ENCODE data around the gene RUNDC1. TPM values are rescaled to one million over a fixed set of nuclear protein-coding genes. Genes with fewer than 3 reads are reported as not detected.
A peak's percentile ranks its signal among the peaks of the same experiment; 100 is the strongest.

RUNDC1 gene
- total RNA-seq, 1 experiment from 2014 or later = 14.2 TPM

- TF ChIP-seq CTCF (IDR thresholded peaks at IDR 0.05) = peak; percentile 77
- TF ChIP-seq E2F1 (CRISPR knock-in tag; IDR thresholded peaks at IDR 0.05) = peak; percentile 40; the same call in 1 of the 2 replicates
- no peak for TF ChIP-seq RORB (CRISPR knock-in tag; IDR thresholded peaks at IDR 0.05)
- TF ChIP-seq E2F5 (CRISPR knock-in tag; IDR thresholded peaks at IDR 0.05) = 0 out of 2 replicates have a peak, but pooled peaks have one; percentile 21
- TF ChIP-seq AFF4 (CRISPR knock-in tag; IDR thresholded peaks at IDR 0.05; ENCODE audit: borderline replicate concordance) = peak; percentile 82; the same call in 1 of the 2 replicates
- peak; percentile 95 for TF ChIP-seq NR2C2 (CRISPR knock-in tag; IDR thresholded peaks at IDR 0.05)
- TF ChIP-seq ATF3 (CRISPR knock-in tag; conservative IDR thresholded peaks at IDR 0.05) = no peak
- no peak for TF ChIP-seq CBFB (CRISPR knock-in tag; IDR thresholded peaks at IDR 0.05; ENCODE audit: low read depth)
- TF ChIP-seq ZNF671 (CRISPR knock-in tag; IDR thresholded peaks at IDR 0.05) = no peak
- TF ChIP-seq ESRRA (CRISPR knock-in tag; IDR thresholded peaks at IDR 0.05; ENCODE audit: borderline replicate concordance) = no peak
- peak; percentile 96 for TF ChIP-seq TEAD1 (CRISPR knock-in tag; IDR thresholded peaks at IDR 0.05)
Measured at GRCh38 chr17:42997984-42998938, 17.9 kb downstream of the RUNDC1 start, which contains the start of gene RPL27 (continued).

- no peaks in the 10 kb centered on the region; the same call in 1 of the 2 replicates for H3K27me3 Mint-ChIP-seq (ENCODE audit: low read depth)
- TF ChIP-seq SMAD4 (CRISPR knock-in tag; IDR thresholded peaks at IDR 0.05) (no peak), NR2C2 (CRISPR knock-in tag; IDR thresholded peaks at IDR 0.05) (no peak), ZBTB21 (CRISPR knock-in tag; IDR thresholded peaks at IDR 0.05; ENCODE audit: borderline replicate concordance) (no peak), TCF7 (CRISPR knock-in tag; IDR thresholded peaks at IDR 0.05; ENCODE audit: low read depth) (no peak), PRRX2 (CRISPR knock-in tag; IDR thresholded peaks at IDR 0.05) (no peak), GRHL2 (CRISPR knock-in tag; IDR thresholded peaks at IDR 0.05; ENCODE audit: insufficient replicate concordance, severe bottlenecking) (no peak), PREB (CRISPR knock-in tag; IDR thresholded peaks at IDR 0.05; ENCODE audit: borderline replicate concordance) (no peak), NFE2L1 (CRISPR knock-in tag; IDR thresholded peaks at IDR 0.05) (no peak), HMGA2 (CRISPR knock-in tag; IDR thresholded peaks at IDR 0.05) (no peak), ZNF121 (CRISPR knock-in tag; IDR thresholded peaks at IDR 0.05) (no peak), ZSCAN18 (CRISPR knock-in tag; IDR thresholded peaks at IDR 0.05) (no peak), ZNF138 (CRISPR knock-in tag; conservative IDR thresholded peaks at IDR 0.05) (no peak)
Measured at GRCh38 chr17:42999003-42999525, 18.7 kb downstream of the RUNDC1 start.

More at GRCh38 chr17:42999003-42999525, 18.7 kb downstream of the RUNDC1 start:
- peak overlapping the region; percentile 100 for H3K4me3 Mint-ChIP-seq
- H3K36me3 Mint-ChIP-seq = peaks cover 54% of the 10 kb centered on the region
- ATAC-seq = no peak
- H3K27ac Mint-ChIP-seq = peak overlapping the region; percentile 99
- ChIA-PET CTCF (interaction anchor here (1.5 to 3.4 kb wide), 6 partner anchors 8 to 175 kb away, joined by 8 to 28 read pairs (median 14); partner anchors contain the start of genes BECN1, IFI35, NBR1 and RND2), POLR2A (interaction anchor here (1.5 to 2.3 kb wide), 5 partner anchors 7 to 317 kb away, joined by 6 to 27 read pairs (median 8); partner anchors contain the start of genes BRCA1, IFI35, TMEM106A and VAT1)
- H3K4me1 Mint-ChIP-seq = peaks cover 31% of the 10 kb centered on the region
- no peaks in the 10 kb centered on the region for H3K9me3 Mint-ChIP-seq
- no peak for DNase-seq (ENCODE audit: low spot score)
